HPDE6-E6E7 (cell line): ENCODE results near the gene SLC7A10.
"Not testable (repeated sequence)": the region's sequence is repeated elsewhere in the genome, so short reads cannot be mapped to it uniquely, and the experiment has no call there.

Experiments used
- DNase-seq: peaks from one replicate; pipeline ENCODE4 v3.0.0; 2011; ENCODE audit warnings: missing footprints; ENCODE audit errors: extremely low spot score

SLC7A10 gene

DNA sequence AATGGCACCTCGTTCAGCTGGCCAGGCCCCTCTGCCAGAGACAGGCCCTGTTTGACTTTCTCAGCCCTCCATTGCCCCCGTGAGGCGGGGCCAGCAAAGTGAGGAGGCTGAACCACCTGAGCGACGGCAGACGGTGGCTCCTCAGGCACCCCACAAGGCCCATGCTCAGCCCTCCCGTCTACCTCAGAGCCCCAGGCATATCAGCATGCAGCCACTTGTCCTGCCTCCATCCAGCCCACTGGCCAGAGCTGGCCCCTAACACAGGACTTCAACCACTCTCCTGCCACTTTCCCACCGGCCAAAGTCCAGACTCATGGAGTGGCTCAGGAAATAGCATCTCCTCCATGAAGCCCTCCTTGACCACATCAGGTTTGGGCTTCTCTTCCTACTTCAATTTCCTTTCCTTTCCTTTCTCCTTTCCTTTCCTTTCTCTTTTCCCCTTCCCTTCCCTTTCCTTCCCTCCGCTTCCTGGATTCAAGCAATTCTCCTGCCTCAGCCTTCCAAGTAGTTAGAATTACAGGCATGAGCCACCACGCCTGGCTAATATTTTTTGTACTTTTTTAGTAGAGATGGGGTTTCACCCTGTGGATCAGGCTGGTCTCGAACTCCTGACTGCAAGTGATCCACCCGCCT lies 9.3 kb downstream of the SLC7A10 start:
- no peak for DNase-seq

- no peak for DNase-seq
These were observed 10.0 kb downstream of the SLC7A10 start for GRCh38 chr19:33215438-33216197.

DNA sequence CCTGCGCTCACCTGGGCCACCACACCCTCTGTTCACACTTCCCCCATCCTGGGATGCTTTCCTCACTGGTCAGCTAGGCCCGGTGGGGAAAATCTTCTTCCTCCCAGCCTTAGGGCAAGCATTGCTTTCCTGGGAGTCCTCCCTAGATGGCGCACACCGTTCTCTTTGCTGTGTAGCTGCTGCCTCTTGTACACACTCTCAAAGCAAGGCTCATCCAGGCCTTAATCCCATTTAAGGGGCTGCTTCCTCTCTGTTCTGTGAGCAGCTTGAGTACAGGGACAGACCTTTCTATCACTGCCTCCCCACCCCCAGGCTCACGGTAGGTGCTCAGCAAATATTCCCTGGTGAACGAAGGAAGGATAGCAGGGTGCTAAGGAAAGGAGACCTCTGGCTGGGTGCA lies 11.1 kb downstream of the SLC7A10 start:
- DNase-seq = no peak

DNA sequence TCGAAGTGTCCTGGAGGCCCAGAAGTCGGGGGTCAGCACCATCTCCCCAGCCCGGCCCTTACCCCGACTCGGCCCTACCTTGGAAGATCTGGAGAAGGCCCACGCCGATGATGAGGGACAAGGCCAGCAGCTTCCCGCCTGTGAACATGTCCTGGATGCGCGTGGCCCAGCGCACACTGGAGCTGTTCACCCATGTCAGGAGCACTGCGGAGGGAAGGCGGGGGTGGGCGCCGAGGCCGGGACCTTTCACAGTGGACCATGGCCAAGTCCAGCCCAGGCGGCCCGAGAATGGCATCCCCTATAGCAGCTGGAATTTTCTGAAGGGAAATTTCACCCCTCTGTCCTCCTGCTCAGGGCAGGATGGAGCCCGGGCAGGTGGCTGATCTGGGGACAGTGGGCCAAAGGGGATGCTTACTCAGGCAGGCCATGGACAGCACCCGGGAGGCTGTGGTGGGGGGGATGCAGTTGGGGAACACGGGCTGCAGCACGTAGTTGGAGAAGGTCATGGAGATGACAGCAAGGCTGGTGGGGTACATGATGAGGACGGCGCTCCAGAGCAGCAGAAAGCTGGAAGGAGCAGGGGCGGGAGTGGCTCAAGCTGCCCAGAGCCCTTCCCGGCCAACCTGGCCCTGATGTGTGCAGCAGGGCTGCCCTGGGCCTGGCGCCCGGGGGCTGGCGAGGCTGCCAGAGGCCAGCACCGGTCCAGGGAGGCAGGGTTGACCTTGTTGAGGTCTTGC lies 13.0 kb downstream of the SLC7A10 start:
- no peak for DNase-seq

DNA sequence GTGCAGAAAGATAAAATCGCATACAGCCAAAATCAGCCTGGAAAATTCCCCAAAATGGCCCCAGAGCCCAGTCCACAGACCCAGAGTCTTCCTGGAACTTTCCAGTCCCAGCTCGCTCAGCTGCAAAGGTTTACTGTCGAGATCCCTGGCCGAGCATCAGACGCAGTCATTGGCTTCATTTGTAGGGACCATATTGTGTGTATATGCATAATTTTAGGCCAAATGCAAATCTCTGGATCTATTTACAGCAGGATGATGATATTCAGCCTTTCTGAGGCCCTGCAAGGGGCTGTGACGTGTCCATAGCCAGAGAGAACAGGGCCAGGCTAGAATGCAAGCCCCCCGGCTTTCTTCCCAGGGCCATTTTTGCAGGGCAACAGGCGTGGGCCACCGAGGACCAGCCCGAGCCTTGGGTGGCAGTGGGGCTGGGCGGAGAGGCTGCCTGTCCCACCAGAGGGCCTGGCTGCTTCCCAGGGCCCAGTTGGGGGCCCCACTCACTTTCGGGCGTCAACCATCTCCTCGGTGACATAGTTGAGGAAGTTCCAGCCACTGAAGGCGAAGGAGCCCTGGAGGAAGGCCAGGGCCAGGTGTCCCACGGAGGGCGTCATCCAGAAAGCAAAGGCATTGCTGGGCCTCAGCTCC lies 13.7 kb downstream of the SLC7A10 start:
- no peak for DNase-seq

- no peak for DNase-seq
These were observed 15.2 kb downstream of the SLC7A10 start for GRCh38 chr19:33210266-33210940.

DNA sequence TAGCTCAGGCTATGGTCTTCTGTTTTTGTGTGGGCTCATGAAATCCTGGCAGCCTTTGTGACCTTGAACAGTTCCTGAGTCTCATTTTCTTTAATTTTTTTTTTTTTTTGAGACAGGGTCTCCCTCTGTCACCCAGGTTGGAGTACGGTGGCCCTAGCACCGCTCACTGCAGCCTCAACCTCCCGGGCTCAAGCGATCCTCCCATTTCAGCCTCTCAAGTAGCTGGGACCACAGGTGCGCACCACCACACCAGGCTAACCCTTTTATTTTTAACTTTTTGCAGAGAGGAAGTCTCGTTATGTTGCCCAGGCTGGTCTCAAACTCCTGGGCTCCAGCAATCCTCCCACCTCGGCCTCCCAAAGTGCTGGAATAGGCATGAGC lies 15.8 kb downstream of the SLC7A10 start:
- not testable (repeated sequence) for DNase-seq

GRCh38 chr19:33208904-33209849 lies 16.5 kb downstream of the SLC7A10 start:
- no peak for DNase-seq

- no peak for DNase-seq
These were observed 17.2 kb downstream of the SLC7A10 start for GRCh38 chr19:33208371-33208895.

- DNase-seq = no peak
These were observed 17.7 kb downstream of the SLC7A10 start for GRCh38 chr19:33207903-33208302.

DNA sequence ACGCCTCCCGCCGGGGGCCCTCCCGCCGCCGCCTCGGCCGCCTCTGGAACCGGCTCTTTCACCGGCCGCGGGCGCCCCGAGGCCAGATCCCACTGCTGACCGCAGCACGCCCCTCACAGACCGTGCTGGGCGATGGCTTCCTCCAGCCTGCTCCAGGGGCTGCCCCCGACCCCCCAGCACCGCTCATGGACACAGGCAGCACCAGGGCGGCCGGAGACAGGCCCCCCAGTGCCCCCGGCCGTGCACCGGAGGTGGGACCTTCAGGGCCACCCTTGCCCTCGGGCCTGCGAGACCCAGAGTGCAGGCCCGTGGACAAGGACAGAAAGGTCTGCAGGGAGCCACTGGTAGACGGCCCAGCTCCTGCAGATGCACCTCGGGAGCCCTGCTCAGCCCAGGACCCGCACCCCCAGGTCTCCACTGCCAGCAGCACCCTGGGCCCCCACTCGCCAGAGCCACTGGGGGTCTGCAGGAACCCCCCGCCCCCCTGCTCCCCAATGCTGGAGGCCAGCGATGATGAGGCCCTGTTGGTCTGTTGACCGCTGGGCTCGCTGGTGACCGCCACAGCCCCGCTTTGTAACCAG lies 18.5 kb downstream of the SLC7A10 start:
- DNase-seq = no peak

DNA sequence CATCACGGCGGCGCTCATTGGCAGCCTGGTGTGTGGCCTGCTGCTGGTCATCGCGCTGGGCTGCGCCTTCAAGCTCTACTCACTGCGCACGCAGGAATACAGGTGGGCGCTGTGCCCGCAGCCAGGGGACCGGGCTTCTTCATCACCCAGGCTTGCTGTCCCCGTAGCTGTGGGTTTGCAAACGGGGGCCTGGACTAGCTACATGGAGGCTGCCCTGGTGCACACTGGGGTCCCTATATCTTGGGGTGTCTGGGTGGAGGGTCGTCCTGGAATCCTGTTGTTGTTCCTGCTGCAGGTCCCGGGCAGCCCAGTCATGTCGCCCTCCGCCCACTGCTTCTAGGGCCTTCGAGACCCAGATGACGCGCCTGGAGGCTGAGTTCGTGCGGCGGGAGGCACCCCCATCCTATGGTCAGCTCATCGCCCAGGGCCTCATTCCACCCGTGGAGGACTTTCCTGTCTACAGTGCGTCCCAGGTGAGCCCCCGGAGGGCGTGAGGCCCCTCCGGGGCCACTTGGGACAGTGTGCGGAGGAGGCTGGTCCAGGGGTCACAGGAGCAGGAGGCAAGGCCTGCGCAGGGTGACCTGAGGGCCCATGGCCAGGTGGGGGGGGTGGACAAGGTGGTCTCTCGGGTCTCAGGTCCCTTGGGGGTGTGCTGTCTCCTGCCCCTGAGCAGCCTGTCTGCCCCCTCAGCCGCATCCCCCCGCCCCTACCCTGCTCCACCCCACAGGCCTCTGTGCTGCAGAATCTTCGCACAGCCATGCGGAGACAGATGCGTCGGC lies 19.2 kb downstream of the SLC7A10 start:
- no peak for DNase-seq

GRCh38 chr19:33205531-33206260 lies 20.0 kb downstream of the SLC7A10 start:
- no peak for DNase-seq

- DNase-seq = no peak
These were observed 20.5 kb downstream of the SLC7A10 start for GRCh38 chr19:33205110-33205509.

GRCh38 chr19:33204136-33204973 lies 21.3 kb downstream of the SLC7A10 start:
- no peak for DNase-seq

- DNase-seq = no peak
These were observed 22.1 kb downstream of the SLC7A10 start for GRCh38 chr19:33203529-33203928.
